Osteoblast (primary cell): ENCODE results near the gene C1orf210. TPM values are rescaled to one million over a fixed set of nuclear protein-coding genes. Genes with fewer than 3 reads are reported as not detected.

ENCODE experiments used
- DNase-seq: peaks from one replicate; pipeline ENCODE4 v3.0.0; 2011; ENCODE audit warnings: low spot score, mixed read lengths; ENCODE audit not compliant: insufficient read length; ENCODE audit errors: missing footprints
- H2AFZ ChIP-seq: 2 replicates; pipeline ENCODE4 v1.6.0; 2011; ENCODE audit warnings: mild to moderate bottlenecking, low read length
- H3K27ac ChIP-seq: 2 replicates; pipeline ENCODE4 v1.5.1; 2011; ENCODE audit warnings: mild to moderate bottlenecking, low read depth, low read length, moderate library complexity
- H3K27me3 ChIP-seq: 2 replicates; pipeline ENCODE4 v1.6.0; 2012; ENCODE audit warnings: mild to moderate bottlenecking, control low read depth, inconsistent platforms, low read length, moderate library complexity; ENCODE audit not compliant: insufficient read depth
- H3K36me3 ChIP-seq: 2 replicates; pipeline ENCODE4 v1.5.1; 2011; ENCODE audit warnings: mild to moderate bottlenecking, low read length, control low read depth, moderate library complexity; ENCODE audit not compliant: insufficient read depth
- H3K4me1 ChIP-seq: 2 replicates; pipeline ENCODE4 v1.5.1; 2011; ENCODE audit warnings: mild to moderate bottlenecking, low read length, control low read depth, moderate library complexity; ENCODE audit not compliant: insufficient read depth
- H3K4me2 ChIP-seq: 2 replicates; pipeline ENCODE4 v1.6.0; 2011; ENCODE audit warnings: mild to moderate bottlenecking, low read length; ENCODE audit not compliant: insufficient read depth
- H3K4me3 ChIP-seq: fragments of 200-600 bp; sonication (generic); 3 replicates; pipeline ENCODE4 v1.5.1; 2012; ENCODE audit warnings: mild to moderate bottlenecking, low read length, inconsistent platforms; ENCODE audit not compliant: insufficient read depth
- H3K79me2 ChIP-seq: 2 replicates; pipeline ENCODE4 v1.6.0; 2012; ENCODE audit warnings: mild to moderate bottlenecking, low read length, control low read depth, inconsistent platforms; ENCODE audit not compliant: insufficient read depth
- H3K9me3 ChIP-seq: 2 replicates; pipeline ENCODE4 v1.5.1; 2011; ENCODE audit warnings: low read depth, low read length, control low read depth
- H4K20me1 ChIP-seq: 2 replicates; pipeline ENCODE4 v1.6.0; 2012; ENCODE audit warnings: mild to moderate bottlenecking, low read length, control low read depth; ENCODE audit not compliant: insufficient read depth
- CTCF ChIP-seq: IDR thresholded peaks from 2 replicates; pipeline ENCODE4 v1.5.1; 2011; ENCODE audit warnings: mild to moderate bottlenecking, low read depth, low read length, moderate library complexity; ENCODE audit errors: extremely low read depth
- total RNA-seq: library from RNA; depleted of rRNA; stranded (reverse); fragments of >200 nt; gene quantifications from 2 replicates; pipeline ENCODE4 v1.2.3, GENCODE V29; 2012

The C1orf210 gene
- total RNA-seq, 1 donor, result not detected

GRCh38 chr1:43277116-43277876 lies 8.1 kb downstream of the C1orf210 start:
- Histone ChIP-seq H3K36me3 (no peaks in the 10 kb centered on the region), H4K20me1 (no peaks in the 10 kb centered on the region), H2AFZ (no peak overlapping the region), H3K79me2 (no peaks in the 10 kb centered on the region), H3K9me3 (no peaks in the 10 kb centered on the region), H3K27me3 (peaks cover 2% of the 10 kb centered on the region), H3K4me1 (no peaks in the 10 kb centered on the region), H3K27ac (no peak overlapping the region), H3K4me3 (no peak overlapping the region), H3K4me2 (no peak overlapping the region)
- DNase-seq, result no peak
- TF ChIP-seq CTCF, result no peak

- DNase-seq, result no peak
- H3K9me3 ChIP-seq, result no peaks in the 10 kb centered on the region
- peaks cover 8% of the 10 kb centered on the region for H3K27me3 ChIP-seq
- H3K4me3 ChIP-seq, result no peak overlapping the region
- TF ChIP-seq CTCF, result no peak
- no peaks in the 10 kb centered on the region for H3K4me1 ChIP-seq
- no peaks in the 10 kb centered on the region for H4K20me1 ChIP-seq
- no peak overlapping the region for H2AFZ ChIP-seq
- no peak overlapping the region for H3K27ac ChIP-seq
- no peaks in the 10 kb centered on the region for H3K79me2 ChIP-seq
- H3K4me2 ChIP-seq, result no peak overlapping the region
- no peaks in the 10 kb centered on the region for H3K36me3 ChIP-seq
Observed at GRCh38 chr1:43276673-43277072, 8.7 kb downstream of the C1orf210 start.

GRCh38 chr1:43275826-43276620 lies 9.4 kb downstream of the C1orf210 start:
- Histone ChIP-seq H3K27me3 (peaks cover 11% of the 10 kb centered on the region), H3K4me2 (no peak overlapping the region), H3K4me1 (no peaks in the 10 kb centered on the region), H3K79me2 (no peaks in the 10 kb centered on the region), H2AFZ (no peak overlapping the region), H3K36me3 (no peaks in the 10 kb centered on the region), H3K27ac (no peak overlapping the region), H3K9me3 (no peaks in the 10 kb centered on the region), H4K20me1 (no peaks in the 10 kb centered on the region), H3K4me3 (no peak overlapping the region)
- TF ChIP-seq CTCF, result no peak
- DNase-seq, result no peak

- Histone ChIP-seq H3K4me3 (no peak overlapping the region), H3K27ac (no peak overlapping the region), H3K4me2 (no peak overlapping the region), H3K4me1 (no peaks in the 10 kb centered on the region), H3K36me3 (no peaks in the 10 kb centered on the region), H2AFZ (peak overlapping the region; percentile 73), H4K20me1 (no peaks in the 10 kb centered on the region), H3K9me3 (no peaks in the 10 kb centered on the region), H3K27me3 (peaks cover 11% of the 10 kb centered on the region), H3K79me2 (no peaks in the 10 kb centered on the region)
- no peak for TF ChIP-seq CTCF
- no peak for DNase-seq
Observed at GRCh38 chr1:43274804-43275180, 10.6 kb downstream of the C1orf210 start.
